OCI-M2 (cell line): Measurements from ENCODE around the gene RETREG1.
"Not testable (repeated sequence)": the region's sequence is repeated elsewhere in the genome, so short reads cannot be mapped to it uniquely, and the experiment has no call there.

Experiments
- DNase-seq: peaks from one replicate; lab custom pipeline; 2025; ENCODE audit not compliant: unreplicated experiment; lab: John Stamatoyannopoulos, UW

Gene RETREG1

DNA sequence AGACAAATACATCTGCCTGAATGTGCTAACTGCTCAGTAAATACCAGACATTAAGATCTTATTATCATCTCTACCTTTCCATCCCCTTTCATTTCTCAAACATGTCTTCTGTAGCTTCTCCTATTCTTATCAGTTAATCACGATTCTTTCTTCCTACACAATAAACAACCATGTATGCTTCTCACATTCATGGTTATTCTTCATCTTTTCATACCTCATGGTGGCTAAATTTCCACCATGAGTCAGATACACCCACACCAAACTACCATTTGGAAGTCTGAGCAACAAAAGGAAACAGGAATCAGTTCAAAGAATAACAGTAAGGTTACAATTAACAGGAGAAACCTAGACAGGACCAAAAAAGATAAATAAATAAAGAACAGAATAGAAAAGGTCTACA, 158.9 kb downstream of the RETREG1 start:
- DNase-seq: no peak

DNA sequence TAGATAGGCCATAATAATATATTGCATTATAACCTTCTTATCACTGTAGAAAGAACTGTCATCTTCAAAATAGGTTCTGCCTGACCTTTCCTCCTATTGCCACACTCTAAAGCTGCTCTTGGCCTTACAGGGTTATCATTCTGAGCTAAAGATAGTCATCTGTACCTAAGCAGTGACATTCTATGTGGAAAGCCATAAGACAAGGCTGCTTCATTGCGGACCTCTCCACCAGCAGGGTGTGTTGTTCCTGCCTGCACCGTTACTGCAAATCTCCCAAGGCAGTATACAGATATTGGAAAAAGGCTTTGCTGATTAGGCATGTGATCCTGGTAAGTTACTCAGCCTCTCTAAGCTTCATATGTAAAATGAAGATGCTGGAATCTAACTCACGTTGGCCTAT, 159.3 kb downstream of the RETREG1 start:
- DNase-seq: no peak

DNA sequence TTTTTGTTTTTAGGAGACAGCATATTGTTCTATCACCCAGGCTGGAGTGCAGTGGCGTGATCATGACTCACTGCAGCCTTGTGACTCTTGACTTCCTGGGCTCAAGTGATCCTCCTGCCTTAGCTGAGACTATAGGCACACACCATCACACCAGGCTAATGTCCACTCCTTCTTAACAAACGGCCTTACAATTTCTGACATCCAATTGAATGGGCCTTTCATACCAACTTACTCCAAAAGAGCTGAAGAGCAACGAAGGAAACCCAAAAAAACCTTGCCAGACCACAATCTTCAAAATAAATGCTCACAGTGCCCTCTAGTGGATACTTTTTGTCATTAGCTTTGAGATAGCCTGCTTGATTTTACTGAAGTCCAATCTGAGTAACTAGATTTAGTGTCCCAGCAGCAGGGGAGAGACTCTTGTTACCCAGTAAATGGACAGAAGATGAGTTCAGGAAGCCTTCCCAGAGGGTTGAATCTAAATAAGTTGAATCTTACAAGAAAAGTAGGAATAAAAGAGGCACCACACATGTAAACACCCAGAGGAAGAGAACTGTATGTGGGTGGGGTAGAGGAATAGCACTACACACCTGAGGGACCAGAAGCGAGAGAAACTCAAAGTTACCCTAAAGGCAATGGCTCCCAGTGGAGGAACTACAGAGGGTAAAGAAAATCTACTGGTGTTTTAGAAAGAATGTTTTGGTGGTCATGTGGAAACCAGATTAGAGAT, 160.5 kb downstream of the RETREG1 start:
- peak; percentile 7 for DNase-seq

DNA sequence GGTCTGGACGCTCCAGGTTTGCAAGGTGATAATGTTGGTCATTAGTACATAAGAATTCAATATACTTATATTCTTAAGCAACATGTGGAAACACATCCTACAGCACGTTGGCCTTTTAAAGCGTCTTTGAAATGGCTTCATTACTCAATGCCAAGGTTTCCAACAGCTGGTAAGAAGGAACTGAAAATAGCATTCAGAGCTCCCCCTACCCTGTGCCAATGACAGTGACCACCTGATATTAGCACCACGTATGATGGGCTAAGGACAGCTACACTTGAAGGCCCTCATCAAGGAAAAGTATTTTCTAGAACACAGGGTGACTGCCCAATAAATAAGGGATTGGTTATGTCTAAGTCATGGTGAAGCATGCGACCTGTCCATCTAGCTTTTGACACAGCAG, 161.1 kb downstream of the RETREG1 start:
- no peak for DNase-seq

DNA sequence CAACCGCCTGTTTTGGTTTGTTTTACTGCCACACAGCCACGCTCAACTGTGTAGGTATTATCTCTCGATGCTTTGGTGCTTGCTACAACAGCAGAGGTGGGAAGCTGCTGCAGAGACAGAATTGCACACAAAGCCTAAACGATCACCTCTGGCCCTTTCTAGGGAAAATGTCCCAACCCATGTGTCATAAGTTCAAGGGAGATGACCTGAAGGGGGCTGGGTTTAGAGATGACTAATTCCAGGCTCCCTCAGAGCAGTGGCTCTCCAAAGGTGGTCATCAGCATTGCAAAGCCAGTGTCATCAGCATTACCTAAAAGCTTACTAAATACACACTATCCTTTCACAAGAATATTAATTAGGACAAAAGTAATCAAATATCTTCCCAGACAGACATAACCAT, 162.1 kb downstream of the RETREG1 start:
- no peak for DNase-seq

DNA sequence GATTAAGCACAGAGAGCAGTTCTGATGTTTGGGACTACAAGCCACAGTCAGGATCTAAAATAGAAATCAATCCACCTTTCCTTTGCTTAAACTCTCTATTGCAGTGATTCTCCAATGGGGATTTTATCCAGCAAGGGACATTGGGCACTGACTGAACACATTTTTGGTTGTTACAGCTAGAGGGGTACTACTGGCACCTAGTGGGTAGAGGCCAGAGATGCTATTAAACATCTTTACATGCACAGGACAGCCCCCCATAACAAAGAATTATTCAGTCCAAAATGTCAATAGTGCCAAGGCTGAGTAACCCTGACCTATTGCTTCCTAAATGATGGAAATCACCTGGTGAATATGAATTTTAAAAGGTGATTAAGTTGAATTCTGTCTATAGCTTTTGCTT, 163.2 kb downstream of the RETREG1 start:
- DNase-seq: no peak

DNA sequence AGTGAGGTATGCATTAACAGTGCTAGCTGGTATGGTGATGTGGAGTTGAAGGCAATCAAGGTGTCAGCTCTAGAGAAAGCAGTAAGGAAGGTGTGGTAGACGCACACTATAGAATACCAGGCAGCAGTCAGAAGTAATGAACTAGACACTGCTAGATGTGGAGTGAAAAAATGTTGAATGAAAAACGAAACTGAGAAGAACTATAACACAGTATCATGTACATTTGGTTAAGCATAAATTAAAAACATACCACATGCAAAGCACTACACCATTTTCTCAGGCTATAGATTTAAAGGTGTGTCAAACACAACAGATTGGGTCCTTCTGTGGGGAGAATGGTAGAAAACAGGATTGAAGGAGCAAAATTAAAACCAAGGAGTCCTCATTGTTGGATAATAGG, 166.6 kb downstream of the RETREG1 start:
- no peak for DNase-seq

DNA sequence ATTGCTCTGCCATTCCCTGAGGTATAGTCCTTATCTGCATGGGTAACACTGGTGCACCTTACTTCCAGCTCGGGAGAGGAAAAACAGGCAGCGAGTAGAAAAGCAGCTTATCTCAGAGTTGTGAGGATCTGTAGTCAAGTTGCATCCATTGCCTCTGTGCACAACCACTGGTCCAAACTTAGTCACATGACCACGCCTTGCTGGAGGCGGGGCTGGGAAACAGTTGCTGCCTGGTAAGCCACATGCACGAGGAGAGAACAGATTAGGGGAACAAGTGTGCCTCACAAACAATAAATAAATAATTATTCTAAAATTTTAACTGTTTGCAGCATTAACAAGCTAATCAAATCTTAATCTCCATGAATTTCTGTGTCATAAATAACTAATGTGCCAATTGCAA, 169.8 kb downstream of the RETREG1 start:
- DNase-seq: no peak

DNA sequence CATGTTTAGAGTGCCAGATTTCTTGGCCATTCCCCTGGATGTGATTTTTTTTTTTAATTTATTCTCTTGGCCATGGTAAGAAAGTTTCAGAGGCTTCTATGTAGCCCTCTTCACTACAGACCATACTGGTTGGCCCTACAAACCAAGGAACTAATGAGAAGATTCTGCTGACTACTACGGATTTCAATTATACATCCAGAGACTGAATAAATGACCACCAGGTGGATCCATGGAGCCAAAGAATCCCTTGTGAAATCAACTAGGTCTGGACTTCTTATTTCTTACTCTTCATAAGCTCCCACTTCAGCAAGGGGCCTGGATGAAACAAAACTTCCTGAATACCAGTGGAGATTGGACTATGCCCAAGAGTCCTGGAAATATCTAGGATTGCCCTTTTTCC, 178.8 kb downstream of the RETREG1 start:
- no peak for DNase-seq

DNA sequence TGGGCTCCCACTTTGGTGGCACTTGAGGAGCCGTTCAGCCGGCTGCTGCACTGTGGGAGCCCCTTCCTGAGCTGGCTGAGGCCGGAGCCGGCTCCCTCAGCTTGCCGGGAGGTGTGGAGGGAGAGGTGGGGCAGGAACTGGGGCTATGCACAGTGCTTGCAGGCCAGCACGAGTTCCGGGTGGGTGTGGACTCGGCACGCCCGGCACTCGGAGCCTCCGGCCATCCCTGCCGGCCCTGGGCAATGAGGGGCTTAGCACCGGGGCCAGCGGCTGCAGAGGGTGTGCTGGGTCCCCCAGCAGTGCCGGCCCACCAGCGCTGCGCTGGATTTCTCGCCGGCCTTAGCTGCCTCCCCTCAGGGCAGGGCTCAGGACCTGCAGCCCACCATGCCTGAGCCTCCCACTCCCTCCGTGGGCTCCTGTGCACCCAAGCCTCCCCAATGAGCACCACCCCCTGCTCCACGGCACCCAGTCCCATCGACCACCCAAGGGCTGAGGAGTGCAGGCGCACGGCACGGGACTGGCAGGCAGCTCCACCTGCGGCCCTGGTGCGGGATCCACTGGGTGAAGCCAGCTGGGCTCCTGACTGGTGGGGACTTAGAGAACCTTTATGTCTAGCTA, 180.6 kb downstream of the RETREG1 start:
- DNase-seq: not testable (repeated sequence)

DNA sequence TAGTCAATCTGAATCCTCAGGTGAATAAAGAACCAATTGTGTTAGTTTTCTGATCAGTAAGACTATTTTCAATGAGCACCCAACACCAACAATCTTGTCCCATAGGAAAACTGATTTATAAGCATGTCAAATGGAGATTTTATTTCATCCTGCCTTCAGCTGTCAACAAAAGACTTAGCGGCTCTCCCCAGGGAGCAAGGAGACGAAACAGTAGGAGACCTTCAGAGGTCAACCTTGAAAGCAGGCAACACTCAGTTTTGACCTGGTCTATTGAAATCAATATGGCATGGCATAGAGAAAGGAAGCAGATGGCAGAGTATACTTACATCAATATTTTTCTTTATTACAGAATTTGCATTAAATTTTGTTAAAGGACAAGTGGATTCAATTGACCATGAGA, 185.3 kb downstream of the RETREG1 start:
- no peak for DNase-seq

DNA sequence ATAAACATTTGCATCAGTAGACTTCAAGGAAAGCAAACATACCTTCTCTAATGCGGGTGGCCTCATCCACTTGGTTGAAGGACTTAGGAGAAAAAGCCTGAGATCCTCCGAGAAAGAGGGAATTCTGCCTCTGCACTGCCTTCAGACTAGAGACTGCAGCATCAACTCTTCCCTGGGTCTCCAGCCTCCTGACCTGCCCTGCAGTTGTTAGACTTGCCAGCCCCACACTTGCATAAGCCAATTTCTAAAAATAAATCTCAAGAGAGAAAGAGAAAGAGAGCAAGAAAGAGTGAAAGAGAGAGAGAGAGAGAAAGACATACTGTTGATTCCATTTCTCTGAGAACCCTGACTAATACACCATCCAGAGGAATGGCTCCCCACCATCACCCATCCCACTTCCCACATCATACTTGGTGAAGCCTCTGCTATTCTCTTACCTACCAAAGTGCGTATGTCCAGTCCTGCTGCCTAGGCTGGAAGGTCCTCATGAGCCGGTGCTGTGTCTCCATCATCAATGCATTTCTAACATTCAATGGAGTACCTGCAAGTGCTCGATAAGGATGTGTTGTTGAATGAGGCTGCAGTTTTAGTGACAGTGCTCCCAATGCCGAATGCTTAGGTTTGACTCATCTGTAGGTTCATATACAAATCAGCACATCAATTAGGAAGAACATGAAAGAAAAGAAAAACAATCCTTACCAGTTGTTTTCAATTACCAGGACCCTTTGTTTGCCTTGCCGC, 186.3 kb downstream of the RETREG1 start:
- no peak for DNase-seq

DNA sequence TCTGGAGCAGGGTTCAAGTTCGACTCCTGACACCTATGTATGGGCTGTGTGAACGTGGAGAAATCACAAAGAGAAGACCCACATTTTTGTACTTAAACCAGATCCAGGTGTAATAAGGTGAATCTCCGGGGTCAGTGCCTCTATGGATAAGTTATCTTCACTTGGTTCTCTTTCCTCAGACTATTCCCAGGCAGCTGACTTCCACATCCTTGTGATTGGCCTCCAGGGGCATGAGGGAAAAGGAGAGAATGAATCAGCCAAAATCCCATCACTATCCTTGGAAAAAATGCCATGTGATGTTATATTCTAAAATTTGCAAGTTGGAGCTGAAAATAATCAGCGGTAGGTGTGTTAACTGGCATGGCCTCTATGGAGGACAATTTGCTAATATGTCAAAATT, 188.4 kb downstream of the RETREG1 start:
- no peak for DNase-seq

DNA sequence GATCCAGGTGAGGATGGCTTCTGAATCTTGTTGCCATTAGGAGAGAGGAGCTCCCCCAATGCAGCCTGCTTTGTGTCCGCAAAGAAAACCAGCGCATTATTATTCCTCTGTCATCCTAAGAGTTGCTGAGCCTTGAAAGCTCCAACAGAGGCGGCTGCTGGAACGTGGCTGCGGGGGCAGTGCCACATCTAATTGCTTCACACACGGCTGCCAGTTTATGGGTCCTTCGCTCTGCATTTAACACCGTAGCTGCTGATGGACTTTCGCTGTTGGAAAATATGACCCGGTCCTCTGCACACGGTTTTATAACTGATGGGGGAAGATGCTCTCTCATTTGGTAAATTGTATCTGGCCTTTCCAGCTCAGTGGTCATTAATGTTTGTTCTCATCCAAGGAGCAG, 189.2 kb downstream of the RETREG1 start:
- DNase-seq: no peak
